ENCODE measurements around the gene FAF2.

Gene FAF2

DNA sequence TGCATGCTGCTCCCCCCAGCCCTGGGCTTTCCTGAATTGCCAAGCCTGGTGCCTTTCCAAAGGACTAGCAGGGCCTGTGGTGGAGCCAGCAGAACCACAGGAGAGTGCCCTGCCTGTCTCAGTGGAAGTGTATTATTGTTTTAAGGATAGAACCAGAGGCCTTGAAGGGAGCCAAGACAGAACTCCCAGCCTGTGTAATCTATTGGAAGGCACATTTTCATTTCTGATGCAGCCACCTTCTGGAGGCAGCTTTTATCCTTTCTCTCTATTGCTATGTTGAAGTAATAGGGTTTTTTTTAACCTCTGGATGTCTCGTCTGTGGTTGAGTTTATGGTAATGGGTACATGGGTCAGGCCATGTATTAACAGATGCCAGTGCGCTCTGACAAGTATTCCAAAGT is 59.7 kb downstream of the FAF2 start:
- no peak for DNase-seq (ENCODE audit: low spot score)

DNA sequence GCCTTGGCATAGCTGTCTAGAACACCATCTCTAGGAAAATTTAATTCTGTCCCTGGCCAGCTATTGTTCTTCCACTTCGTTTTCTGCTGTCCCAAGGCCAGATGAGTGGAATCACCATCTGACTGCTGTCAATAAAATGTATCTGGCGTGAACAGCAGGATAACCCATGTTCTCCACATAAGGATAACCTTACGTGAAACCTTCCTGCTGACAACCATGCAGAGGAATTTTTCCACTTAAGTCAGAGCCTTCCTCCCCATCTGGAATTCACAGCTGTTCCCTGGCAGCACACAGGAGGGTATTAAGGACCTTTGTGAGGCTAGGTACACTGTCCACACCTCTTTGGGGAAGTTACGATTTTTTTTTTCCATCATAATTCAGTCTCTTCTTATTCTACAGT is 60.4 kb downstream of the FAF2 start:
- no peak for DNase-seq (ENCODE audit: low spot score)

DNA sequence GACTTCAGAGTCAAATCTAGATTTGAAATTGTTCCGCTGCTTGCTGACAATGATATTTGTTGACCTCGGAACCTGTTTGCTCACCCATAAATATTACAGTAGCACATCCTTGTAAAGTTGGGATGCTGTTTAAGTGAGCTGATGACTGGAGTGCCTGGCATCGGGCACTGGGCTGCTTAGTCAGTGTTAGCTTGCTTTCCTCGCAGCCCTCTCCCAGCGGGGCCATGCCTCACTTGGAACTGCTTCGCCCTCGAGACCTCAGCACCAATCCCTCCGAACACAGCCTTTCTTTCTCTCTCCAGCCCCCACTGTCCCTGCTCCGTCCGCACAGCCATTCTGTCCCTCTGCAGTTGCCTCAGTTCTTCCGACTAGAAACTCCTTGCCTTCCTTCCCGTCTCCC is 65.6 kb downstream of the FAF2 start:
- DNase-seq (ENCODE audit: low spot score): no peak

DNA sequence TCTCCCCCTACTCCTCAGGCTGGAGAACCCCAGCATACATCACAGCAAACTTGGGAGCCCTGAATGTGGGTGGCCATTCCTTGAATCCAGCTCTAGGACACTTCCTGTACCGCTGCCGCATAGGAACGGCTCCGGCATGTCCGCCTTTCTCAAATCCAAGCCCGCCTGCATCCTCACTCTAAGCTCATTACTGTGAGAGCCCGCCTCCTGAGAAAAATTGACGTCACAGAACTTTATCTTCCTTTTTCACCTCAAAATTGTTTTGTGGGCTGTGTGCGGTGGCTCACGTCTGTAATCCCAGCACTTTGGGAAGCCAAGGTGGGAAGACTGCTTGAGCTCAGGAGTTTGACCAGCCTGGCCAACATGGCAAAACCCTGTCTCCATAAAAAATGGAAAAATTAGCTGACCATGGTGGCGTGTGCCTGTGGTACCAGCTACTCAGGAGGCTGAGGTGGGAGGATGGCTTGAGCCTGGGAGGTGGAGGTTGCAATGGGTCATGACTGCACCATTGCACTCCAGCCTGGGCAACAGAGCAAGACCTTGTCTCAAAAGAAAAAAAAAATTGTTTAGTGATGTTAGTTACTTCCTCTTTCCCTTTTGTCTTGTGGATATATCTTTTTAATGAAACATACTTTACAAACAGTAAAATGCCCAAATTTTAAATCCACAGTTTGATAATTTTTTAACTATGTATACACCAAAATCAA is 66.2 kb downstream of the FAF2 start:
- DNase-seq (ENCODE audit: low spot score): no peak

DNA sequence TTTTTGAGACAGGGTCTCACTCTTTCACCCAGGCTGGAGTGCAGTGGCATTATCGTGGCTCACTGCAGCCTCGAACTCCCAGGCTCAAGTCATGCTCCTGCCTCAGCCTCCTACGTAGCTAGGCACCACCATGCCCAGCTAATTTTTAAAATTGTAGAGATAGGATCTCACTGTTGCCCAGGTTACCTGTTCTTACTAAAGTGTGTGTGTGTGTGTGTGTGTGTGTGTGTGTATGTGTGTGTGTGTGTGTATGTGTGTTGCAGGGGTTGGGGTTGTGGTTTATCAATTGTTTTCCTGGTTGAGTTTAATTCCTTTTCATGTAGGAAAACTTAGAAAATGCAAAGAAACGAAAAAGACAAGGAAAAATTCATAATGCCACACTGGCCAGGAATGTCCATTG is 67.2 kb downstream of the FAF2 start:
- no peak for DNase-seq (ENCODE audit: low spot score)

DNA sequence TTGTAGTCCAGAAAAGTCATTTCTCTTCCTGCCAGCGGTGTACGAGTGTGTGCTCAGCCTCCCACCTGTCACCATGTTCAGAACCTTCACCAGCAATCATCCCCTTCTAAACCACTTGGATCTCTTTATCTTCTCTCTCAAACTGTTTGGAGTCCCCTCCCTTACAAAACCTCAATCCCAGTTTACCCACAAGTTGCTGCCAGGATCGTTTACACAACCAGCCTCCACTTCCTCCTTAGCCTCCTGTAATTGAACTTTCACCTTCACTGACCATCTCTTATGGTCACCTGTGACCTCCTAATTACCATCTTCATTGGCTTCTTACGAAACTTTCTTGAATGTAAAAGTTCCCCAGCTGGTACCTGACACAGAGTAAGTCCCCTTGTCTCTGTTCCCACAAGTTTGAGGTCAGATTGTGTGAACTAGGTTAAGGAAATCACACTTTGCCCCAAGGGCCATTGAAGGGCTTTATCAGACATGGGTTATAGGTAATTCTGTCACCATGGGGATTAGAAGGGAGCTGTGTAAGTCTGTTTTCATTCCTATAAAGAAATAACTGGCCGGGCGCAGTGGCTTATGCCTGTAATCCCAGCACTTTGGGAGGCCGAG is 69.0 kb downstream of the FAF2 start:
- DNase-seq (ENCODE audit: low spot score): no peak

DNA sequence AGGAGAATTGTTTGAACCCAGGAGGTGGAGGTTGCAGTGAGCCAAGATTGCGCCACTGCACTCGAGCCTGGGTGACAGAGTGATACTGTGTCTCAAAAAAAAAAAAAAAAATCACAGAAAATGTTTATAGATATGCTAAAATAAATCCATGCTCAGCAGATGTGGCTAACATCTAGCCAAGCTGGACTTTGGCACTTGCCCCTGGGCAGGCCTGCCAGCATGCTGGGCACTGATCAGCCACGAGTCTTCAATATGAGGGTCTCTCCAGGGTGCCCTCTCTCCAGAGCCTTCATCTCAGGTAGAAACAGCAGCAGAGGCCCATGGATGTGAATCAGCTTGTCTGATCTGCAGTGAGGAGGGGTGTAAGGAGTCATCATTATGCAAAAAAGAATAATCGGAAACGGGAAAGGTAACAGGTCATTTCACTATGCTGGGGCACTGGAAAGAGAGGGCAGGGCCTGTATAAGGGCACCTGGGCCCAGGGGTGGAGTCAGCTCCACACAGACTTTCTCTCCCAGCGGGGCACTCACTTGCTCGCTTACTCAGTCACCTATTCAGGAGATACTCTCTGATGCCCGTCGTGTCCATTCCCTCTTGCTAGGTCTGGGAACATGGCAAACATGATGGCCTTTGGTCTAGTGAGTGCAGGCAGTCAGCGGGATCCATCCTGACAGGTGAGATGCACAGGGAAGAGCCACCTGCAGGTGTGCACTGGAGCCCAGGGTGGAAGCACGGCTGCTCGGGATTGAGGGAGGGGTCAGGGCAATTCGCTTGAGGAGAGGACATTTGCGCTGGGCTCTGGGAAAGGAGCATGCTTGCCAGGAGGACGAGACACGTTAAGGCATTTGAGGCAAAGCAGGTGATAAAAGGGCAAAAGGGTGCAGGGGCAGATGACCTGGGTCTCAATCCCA is 71.9 kb downstream of the FAF2 start:
- DNase-seq (ENCODE audit: low spot score): no peak

DNA sequence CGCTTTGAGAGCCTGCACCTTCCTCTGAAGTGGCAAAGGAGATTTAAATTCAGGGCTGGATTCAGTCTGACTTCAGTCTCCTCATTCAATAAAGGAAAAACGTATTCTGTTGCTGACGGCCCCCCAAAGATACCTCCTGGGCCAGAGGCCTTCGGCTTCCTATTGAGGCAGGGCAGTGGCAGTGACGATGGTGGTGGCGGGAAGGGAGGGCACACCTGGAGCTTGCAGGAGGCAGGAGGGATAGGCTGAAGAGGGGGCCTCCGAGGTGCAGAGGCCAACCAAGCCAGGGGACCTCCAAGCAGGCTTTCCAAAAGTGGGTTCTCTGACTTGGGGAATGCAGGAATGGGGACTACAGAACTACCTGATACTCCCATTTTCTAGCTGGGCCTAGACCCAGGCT is 73.1 kb downstream of the FAF2 start:
- DNase-seq (ENCODE audit: low spot score): no peak

DNA sequence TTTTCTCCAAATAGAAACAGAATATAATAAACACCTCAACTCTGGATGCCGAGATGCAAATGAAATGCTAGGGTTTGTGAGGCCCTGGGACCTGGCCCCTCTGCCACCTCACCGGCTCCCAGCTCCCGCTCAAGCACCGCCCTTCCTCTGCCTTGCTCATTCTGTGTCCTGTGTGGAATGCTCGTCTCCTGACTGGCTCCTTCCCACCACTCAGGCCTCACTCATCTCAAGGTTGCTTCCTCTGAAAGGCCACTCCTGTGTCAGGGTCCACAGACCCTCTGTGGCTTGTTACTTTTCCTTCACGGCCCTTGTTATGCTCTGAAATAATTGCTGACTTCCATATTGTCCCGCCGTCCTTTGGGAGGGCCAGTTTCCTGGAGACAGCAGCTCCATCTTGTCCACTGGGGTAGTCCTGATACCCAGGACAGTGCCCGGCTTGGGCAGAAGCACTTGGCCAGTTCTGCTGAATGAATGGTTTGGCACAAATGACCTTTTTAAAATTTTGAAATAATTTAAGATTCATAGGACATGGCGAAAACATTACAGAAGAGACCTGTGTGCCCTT is 73.6 kb downstream of the FAF2 start:
- no peak for DNase-seq (ENCODE audit: low spot score)

DNA sequence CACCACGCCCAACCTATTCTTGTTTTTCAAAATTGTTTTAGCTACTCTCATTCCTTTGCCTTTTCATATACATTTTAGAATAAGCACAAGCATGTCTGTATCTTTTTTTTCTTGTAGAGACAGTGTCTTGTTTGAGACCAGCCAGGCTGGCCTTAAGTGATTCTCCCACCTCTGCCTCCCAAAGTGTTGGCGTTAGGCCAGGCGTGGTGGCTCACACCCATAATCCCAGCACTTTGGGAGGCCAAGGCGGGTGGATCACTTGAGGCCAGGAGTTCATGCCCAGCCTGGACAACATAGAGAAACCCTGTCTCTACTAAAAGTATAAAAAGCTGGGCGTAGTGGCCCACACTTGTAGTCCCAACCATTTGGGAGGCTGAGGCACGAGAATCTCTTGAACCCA is 76.0 kb downstream of the FAF2 start:
- no peak for DNase-seq (ENCODE audit: low spot score)

DNA sequence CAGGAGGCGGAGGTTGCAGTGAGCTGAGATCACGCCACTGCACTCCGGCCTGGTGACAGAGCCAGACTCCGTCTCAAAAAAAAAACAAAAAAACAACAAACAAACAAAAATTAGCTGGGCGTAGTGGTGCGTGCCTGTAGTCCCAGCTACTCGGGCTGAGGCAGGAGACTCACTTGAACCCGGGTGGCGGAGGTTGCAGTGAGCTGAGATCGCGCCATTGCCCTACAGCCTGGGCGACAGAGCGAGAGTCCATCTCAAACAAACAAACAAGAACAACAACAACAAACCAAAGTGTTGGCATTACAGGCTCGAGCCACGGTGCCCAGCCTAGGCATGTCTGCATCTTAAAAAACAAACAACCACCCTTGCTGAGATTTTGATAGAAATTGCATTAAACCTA is 76.8 kb downstream of the FAF2 start:
- DNase-seq (ENCODE audit: low spot score): no peak

DNA sequence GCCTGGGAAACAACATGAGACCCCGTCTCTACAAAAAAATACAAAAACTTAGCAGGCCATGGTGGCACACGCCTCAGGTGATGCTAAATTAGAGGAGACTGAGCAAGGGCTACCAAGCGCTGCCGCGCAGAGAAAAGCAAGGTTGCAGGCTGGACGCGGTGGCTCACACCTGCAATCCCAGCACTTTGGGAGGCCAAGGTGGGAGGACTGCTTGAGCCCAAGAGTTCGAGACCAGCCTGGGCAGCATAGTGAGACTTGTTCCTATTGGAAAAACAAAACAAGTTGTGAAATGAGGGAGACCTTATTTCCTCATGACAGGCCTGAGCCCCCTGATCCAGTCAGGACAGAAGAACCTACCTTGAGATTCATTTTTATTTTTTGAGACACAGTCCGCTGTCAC is 77.5 kb downstream of the FAF2 start:
- no peak for DNase-seq (ENCODE audit: low spot score)

DNA sequence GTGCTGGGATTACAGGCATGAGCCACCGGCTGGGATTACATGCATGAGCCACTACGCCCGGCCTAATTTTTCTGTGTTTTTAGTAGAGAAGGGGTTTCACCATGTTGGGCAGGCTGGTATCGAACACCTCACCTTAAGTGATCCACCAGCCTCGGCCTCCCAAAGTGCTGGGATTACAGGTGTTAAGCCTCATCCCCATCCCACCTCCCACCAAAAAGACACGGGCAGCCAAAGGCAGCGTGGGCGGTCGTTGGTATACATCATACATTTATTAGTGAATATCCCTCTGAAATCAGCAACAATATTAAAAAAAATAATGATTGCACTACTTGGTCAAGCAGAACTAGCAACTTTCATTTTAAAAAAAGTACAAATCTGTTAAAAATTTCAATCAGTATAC is 78.3 kb downstream of the FAF2 start:
- DNase-seq (ENCODE audit: low spot score): no peak

DNA sequence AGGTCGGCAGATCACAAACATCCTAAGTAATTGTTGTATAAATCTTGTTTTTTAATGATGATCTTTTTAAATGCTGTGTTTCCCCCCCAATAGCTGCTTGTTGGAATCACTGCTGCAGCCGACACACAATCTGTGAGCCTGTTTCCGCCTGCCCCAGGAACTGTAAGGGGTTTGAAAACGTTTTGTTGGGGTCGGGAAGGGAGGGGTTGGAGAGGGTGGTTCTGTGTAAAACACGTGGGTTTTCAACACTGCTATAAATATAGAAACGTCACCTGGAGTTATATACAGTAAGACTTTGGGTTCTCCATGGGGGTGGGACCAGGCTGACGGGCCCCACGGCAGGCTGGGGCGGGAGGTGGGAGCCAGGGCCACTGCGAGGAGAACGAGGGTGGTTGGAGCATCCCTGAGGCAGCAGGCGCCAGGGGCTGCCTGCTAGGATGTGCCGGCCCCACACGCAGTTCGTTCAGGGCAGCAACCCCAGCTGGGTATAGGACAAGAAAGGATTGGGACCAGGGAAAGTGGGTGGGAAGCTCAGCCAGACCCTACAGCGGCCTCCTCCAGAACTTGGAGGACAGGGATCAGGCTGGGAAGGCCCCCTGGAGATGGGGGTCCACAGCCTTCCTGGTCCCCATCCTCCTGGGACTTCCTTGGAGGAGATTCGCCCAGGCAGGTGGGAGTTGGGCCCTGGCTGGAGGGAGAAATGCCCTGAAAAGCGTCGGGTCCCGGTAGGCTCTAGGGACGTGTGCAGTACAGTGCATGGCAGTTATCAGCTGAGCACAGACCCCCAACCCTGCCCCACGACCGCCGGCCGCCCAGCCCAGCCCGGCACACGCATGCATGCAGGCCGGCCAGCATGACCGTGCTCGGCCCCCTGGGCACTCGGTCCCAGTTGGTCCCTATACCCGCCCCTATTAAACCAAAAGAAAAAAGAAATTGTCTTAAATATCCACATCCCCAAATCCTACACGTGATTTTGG is 79.3 kb downstream of the FAF2 start:
- no peak for DNase-seq (ENCODE audit: low spot score)

DNA sequence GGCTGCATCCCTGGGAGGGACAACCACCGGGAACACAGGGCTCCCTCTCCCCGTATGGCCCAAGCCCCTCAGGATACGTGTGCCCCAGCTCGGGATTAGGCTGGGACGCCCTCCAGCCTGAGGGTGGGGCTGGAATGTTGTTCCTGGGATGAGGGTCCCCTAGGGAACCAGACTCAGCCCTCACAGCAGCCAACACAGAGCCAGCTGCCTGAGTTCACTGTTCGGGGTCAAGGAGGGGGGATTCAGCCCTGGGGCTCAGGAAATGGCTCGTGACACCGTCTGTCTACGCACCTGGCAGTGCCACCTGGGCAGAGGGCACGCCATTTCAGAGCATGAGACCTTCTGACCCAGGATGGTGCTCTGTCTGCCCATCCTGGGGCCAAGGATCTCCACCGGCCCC is 80.1 kb downstream of the FAF2 start:
- DNase-seq (ENCODE audit: low spot score): no peak

DNA sequence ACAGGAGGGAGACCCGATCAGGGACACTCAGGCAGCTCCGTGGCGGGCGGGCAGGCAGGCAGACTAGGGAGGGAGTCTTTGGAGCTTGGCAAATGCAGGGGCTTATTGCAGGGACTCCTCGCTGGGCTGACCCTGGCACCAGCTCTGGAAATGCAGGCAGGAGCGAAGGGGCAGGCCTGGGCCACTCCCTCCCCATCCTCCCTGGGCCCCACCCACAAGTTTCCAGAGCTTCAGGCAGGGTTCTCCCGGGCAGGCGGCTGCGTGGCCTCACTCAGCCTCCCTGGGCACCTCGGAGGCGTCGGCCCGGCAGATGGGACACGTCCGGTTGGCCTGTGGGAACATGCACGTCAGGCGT is 80.6 kb downstream of the FAF2 start:
- no peak for DNase-seq (ENCODE audit: low spot score)

DNA sequence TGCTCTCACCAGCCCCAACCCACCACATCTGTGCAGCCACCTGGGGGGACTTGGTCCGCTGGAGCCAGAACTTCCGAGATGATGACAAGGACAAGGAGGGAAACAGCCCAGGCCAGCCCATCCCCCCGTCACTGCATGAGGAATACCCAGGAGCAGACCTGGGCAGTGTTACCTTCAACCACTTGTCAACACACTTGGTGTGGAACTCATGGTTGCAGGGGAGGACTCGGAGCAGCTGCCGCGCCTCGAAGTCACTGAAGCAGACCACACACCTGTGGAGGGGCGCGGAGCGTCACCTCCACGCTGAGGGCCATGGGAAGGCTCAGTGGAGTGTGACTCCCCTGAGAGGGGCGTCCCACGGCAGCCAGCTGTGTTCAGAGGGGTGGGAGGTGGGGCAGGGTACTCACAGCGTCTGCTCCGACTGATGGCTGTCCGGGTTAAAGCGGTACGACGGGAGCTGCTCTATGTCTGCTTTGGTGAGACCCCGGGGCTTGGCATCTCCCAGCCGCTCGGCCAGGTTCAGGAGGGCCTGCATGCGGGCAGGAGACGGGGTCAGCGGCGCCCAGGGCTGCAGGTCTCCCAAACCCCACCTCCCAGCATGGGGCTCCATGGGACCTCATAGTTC is 81.0 kb downstream of the FAF2 start:
- DNase-seq (ENCODE audit: low spot score): no peak

DNA sequence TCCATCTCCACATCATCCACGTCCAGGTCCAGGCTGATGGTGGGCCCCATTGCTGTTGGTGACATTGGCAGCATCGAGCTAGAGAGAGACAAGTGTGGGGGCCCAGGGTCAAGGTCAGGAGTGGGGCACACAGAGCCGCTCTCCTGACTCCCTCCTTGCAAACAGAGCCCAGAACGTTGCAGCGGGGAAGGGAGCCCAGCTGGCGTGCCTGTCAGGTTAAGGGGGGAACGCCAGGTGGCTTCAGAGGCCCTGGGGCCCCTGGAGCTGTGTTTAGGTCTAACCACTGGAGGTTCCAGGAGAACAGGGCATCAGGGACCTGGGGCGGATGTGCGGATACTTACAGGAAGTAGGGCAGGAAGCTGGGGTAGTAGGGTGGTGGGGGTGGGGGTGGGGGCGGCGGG is 81.6 kb downstream of the FAF2 start:
- DNase-seq (ENCODE audit: low spot score): no peak

DNA sequence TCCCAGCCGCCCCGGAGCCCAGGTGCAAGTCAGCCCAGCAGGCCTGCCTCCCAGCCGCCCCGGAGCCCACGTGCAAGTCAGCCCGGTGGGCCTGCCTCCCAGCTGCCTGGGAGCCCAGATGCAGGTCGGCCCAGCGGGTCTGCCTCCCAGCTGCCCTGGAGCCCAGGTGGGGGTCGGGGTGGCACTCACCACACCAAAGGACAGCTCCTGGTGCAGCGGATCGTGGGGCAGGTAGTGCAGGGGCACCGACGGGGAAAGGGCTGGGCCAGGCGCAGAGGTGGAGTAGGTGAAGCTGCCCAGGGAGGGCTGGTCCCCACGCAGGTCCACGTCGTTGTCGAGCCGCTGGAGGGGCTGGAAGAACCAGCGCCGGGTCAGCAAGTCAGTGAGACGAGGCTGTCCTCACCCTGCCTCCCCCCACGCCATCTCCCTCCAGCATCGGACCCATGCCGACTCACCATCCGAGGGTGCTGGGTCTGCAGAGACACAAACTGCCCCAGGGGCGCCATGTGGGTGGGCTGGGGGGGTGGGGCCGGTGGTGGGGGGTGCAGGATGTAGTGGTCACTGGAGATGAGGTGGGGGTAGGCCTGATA is 82.3 kb downstream of the FAF2 start:
- DNase-seq (ENCODE audit: low spot score): no peak

DNA sequence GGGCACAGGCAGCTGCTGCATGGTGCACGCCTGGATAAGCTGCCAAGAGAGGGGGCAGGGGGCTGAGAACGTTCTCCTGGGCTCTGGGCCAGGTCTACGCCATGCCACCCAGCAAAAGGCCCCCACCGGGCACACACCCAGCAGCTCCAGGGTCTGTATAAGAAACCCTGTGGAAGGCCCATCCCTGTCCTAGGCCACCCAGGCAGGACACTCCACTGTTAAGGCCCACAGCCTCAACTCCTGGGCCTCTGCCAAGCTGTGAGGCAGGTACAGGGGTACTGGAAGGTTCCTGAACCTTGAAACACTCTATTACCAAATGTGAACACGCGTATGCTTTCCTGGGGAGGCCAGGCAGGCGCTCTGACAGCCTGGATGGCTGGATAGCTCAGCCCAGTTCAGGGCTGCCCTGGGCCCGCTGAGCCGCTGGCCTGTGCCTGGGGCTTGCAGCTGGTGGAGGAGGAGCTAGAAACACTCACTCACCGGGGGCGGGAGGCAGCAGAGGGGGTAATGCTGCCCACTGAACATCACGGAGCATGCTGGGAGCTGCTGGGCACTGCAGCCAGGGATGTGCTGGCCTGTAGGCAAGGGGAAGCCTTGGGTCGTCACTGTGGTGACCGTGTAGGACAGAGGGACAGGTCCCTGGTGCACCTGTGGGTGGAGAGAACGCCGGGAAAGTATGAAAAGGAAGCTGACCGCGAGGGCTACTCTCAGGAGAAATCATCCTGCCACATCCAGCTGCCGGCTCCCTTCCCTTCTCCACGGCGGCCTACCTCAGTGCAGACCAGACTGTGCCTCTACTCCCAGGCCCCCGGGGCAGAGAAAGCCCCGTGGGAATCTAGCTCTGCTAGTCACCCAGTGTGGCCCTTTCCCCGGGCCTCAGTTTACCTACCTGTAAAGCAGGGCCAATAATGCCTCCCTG is 83.1 kb downstream of the FAF2 start:
- DNase-seq (ENCODE audit: low spot score): no peak
